IMR-90 (cell line): ENCODE data around the gene CACNA1I. TPM values are rescaled to one million over a fixed set of nuclear protein-coding genes. Genes with fewer than 3 reads are reported as not detected.

ENCODE experiments used
- MAZ ChIP-seq: IDR thresholded peaks from 2 replicates; pipeline ENCODE4 v1.6.1; 2012; ENCODE audit warnings: low read depth, mild to moderate bottlenecking, low read length, improper control_type of control experiment, moderate library complexity, borderline replicate concordance
- polyA plus RNA-seq, 3 experiments: library from polyadenylated mRNA; depleted of rRNA; stranded (reverse); fragments of >200 nt; gene quantifications; 2 replicates each; pipeline ENCODE4 v1.2.3, GENCODE V29; 2012; ENCODE audit warnings: low replicate concordance in 1 of 3
- total RNA-seq: library from RNA; depleted of rRNA; stranded (reverse); fragments of >200 nt; gene quantifications from 2 replicates; pipeline ENCODE4 v1.2.3, GENCODE V29; 2012
- TF ChIP-seq, protein P1 (sequence below): fragments of 150-350 bp; IDR thresholded peaks from 2 replicates; pipeline ENCODE4 v1.6.1; 2017; ENCODE audit warnings: mild to moderate bottlenecking, antibody characterized with exemption, low read length, low read depth
- TF ChIP-seq, protein P2 (sequence below): fragments of 150-350 bp; IDR thresholded peaks from 2 replicates; pipeline ENCODE4 v1.6.1; 2016; ENCODE audit warnings: low read depth, mild to moderate bottlenecking, low read length, moderate library complexity, borderline replicate concordance

CACNA1I gene
- total and polyA plus RNA-seq, 2 of the 4 experiments (the other 2 are of a cell fraction) = under 0.01 to 0.02 TPM

DNA sequence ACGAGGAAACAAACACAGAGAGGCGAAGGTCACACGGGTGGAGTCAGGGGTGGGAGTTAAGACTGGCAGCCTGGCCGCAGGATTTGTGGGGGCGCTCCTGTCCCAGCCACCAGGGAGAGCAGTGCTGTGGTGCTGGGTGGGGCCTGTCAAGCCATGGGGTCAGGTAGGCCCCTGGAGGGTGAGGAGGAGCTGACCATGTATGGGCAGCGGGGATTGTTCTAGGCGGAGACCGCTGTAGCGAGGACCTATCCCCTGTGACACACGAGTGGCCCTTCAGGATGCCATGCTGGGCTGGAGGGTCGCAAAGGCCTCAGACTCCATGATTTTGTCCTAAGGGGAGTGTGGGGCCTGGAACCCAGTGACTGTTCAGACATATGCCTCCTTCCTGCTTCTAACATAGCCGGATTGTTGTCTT, 36.5 kb upstream of the CACNA1I start (continued):
- TF ChIP-seq, protein P1, sequence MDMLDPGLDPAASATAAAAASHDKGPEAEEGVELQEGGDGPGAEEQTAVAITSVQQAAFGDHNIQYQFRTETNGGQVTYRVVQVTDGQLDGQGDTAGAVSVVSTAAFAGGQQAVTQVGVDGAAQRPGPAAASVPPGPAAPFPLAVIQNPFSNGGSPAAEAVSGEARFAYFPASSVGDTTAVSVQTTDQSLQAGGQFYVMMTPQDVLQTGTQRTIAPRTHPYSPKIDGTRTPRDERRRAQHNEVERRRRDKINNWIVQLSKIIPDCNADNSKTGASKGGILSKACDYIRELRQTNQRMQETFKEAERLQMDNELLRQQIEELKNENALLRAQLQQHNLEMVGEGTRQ = no peak
- no peak for TF ChIP-seq MAZ
- TF ChIP-seq, protein P2, sequence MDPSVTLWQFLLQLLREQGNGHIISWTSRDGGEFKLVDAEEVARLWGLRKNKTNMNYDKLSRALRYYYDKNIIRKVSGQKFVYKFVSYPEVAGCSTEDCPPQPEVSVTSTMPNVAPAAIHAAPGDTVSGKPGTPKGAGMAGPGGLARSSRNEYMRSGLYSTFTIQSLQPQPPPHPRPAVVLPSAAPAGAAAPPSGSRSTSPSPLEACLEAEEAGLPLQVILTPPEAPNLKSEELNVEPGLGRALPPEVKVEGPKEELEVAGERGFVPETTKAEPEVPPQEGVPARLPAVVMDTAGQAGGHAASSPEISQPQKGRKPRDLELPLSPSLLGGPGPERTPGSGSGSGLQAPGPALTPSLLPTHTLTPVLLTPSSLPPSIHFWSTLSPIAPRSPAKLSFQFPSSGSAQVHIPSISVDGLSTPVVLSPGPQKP = no peak
